SK-N-SH treated with all-trans-retinoic acid at 6 μM for 48 hours (cell line): ENCODE data around the gene GIMAP1.

ENCODE experiments used
- SNAI2 ChIP-seq: fragments of 250-450 bp; sonication (Bioruptor Pico); IDR thresholded peaks from 2 replicates; pipeline ENCODE4 v1.5.0; 2020; ENCODE audit warnings: mild to moderate bottlenecking, moderate library complexity
- TOX ChIP-seq: fragments of 250-450 bp; sonication (Bioruptor Pico); IDR thresholded peaks from 2 replicates; pipeline ENCODE4 v1.8.0; 2021; ENCODE audit warnings: mild to moderate bottlenecking, moderate library complexity, borderline replicate concordance
- ZNF70 ChIP-seq: fragments of 450-650 bp; formaldehyde crosslinking; IDR thresholded peaks from 2 replicates; pipeline ENCODE4 v1.5.0; 2020; ENCODE audit warnings: mild to moderate bottlenecking, moderate library complexity

DNA sequence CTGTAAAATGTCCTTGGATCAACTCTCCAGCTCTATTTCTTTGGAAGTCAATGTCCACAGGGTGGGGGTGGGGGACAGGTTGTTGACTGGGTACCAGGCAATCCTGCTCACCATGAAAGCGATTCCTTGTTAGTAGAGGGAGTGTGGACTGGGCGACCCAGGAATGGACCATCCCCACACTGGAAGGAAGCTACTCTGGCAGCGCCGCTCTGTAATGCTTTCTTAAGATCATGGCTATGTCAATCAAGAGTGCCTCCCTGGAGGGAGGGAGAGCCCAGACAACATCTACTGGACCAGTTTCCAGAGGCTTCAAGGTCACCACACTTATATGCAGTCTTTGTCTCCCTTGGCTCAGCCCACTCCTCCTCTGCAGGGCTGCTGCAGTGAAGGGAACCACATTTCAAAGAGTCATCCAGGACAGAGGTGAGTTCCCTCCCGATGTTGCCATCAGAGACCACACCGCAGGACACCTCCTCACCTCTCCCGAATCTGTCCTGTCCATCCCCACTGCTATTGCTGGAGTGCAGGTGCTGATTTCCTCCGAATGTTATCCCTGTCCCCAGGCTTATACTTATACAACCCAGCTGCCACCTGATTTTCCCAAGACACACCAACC lies 27.7 kb downstream of the GIMAP1 start:
- TF ChIP-seq TOX (CRISPR knock-in tag), result no peak
- TF ChIP-seq ZNF70 (CRISPR knock-in tag), result no peak
- no peak for TF ChIP-seq SNAI2 (CRISPR knock-in tag)
